Measurements from ENCODE around the gene POU2F2. TPM values are rescaled to one million over a fixed set of nuclear protein-coding genes. Genes with fewer than 3 reads are reported as not detected.

Gene POU2F2
- polyA plus RNA-seq, 2 of the 4 experiments (the other 2 are of a cell fraction) = 0.16 to 0.28 TPM

DNA sequence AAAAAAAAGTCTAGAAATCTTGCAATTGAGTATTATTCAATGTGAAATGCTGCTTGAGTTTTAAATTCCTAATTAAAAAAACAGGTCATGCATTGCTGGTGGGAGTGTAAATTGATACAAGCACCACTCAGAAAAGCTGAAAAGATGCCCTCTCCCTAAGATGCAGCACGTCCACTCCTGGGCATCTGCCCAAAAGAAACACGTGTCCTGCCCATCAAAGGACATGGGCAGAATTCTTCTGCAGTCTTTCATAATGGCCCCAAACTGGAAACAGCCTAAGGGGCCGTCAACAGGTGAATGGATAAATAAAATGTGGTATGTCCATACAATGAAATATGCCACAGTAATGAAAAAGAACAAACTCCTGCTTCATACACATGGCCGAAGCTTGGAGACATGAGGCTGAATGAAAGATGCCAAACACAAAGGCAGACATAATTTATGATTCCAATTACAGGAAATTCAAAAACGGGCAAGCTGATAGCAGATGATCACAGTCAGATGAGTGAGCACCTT is 7.8 kb downstream of the POU2F2 start:
- peaks cover 14% of the 10 kb centered on the region for H3K4me1 ChIP-seq
- TF ChIP-seq RNF2 (IDR thresholded peaks at IDR 0.05; ENCODE audit: borderline replicate concordance, low read depth) (no peak), HOXB5 (CRISPR knock-in tag; IDR thresholded peaks at IDR 0.05) (no peak), RCOR1 (IDR thresholded peaks at IDR 0.05; ENCODE audit: low read depth, low read length) (no peak), CBX8 (IDR thresholded peaks at IDR 0.05) (no peak), EHMT2 (IDR thresholded peaks at IDR 0.05; ENCODE audit: low read depth) (no peak), EP300 (IDR thresholded peaks at IDR 0.05) (no peak), ZNF302 (CRISPR knock-in tag; IDR thresholded peaks at IDR 0.05) (no peak), ESRRA (IDR thresholded peaks at IDR 0.05; ENCODE audit: borderline replicate concordance, low read length) (no peak), PHF8 (IDR thresholded peaks at IDR 0.05; ENCODE audit: borderline replicate concordance, low read depth) (no peak), HOXA7 (CRISPR knock-in tag; IDR thresholded peaks at IDR 0.05) (no peak), PBX3 (IDR thresholded peaks at IDR 0.05) (no peak), MAX (IDR thresholded peaks at IDR 0.05) (no peak)
- TF ChIP-seq, protein P1, sequence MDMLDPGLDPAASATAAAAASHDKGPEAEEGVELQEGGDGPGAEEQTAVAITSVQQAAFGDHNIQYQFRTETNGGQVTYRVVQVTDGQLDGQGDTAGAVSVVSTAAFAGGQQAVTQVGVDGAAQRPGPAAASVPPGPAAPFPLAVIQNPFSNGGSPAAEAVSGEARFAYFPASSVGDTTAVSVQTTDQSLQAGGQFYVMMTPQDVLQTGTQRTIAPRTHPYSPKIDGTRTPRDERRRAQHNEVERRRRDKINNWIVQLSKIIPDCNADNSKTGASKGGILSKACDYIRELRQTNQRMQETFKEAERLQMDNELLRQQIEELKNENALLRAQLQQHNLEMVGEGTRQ (IDR thresholded peaks at IDR 0.05) = no peak
- WGBS (ENCODE audit: missing lambda C conversion rate) = 38% methylated on average over 5 of the region's 5 CpGs
- FAIRE-seq (peak; percentile 86), ATAC-seq (no peak), DNase-seq (ENCODE audit: low read depth in 1 of 2, low spot score in 1 of 2) (no peak)
- H3K9me3 ChIP-seq = peaks cover 5% of the 10 kb centered on the region; the same call in 2 of the 3 replicates
- no peak overlapping the region for H3K4me2 ChIP-seq
- no peak overlapping the region for H3K27ac ChIP-seq
- H3K4me3 ChIP-seq = no peak overlapping the region
- ChIA-PET CTCF (interaction anchor here (0.6 to 32.8 kb wide), 26 partner anchors 12 to 1811 kb away, joined by 3 to 678 read pairs (median 5); partner anchors contain the start of genes DEDD2, POU2F2 and ZNF45), POLR2A (interaction anchor here (0.9 kb wide), 1 partner anchor 11 kb away, joined by 3 read pairs; no protein-coding TSS in a partner anchor)

DNA sequence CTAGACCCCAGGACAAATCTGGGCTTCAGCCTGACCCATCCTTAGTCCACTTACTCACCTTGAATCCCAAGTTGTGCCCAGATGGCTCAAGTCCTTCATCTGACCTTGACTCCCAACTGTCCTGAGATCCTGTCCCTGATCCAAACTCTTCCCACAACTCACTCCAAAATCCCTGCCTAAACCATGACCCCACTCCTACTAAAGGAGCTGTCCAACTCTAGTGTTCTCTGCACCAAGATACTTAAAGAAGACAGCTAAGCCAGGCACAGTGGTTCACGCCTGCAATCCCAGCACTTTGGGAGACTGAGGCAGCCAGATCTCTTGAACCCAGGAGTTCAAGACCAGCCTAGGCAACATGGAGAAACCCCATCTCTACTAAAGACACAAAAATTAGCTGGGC is 8.5 kb downstream of the POU2F2 start:
- POLR2A ChIA-PET = no interaction called here
- CTCF ChIA-PET = interaction anchor here (0.7 to 32.8 kb wide), 21 partner anchors 11 to 317 kb away, joined by 3 to 678 read pairs (median 6); partner anchors contain the start of genes DEDD2 and POU2F2
- H3K4me2 ChIP-seq = no peak overlapping the region

More for the DNA sequence above, 8.5 kb downstream of the POU2F2 start:
- TF ChIP-seq POLR2AphosphoS2 (conservative IDR thresholded peaks at IDR 0.05; ENCODE audit: low read length) = no peak
- TF ChIP-seq CBX2 (IDR thresholded peaks at IDR 0.05; ENCODE audit: borderline replicate concordance, low read depth) = no peak
- 0 out of 2 replicates have a peak, but pooled peaks have one; percentile 16 for TF ChIP-seq PBX3 (IDR thresholded peaks at IDR 0.05)
- TF ChIP-seq POLR2A (IDR thresholded peaks at IDR 0.05; ENCODE audit: low read length) = no peak
- no peak for TF ChIP-seq EP300 (IDR thresholded peaks at IDR 0.05)
- TF ChIP-seq, protein P2, sequence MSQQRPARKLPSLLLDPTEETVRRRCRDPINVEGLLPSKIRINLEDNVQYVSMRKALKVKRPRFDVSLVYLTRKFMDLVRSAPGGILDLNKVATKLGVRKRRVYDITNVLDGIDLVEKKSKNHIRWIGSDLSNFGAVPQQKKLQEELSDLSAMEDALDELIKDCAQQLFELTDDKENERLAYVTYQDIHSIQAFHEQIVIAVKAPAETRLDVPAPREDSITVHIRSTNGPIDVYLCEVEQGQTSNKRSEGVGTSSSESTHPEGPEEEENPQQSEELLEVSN (IDR thresholded peaks at IDR 0.05; ENCODE audit: borderline replicate concordance, low read depth) = no peak
- no peak for TF ChIP-seq KDM5A (IDR thresholded peaks at IDR 0.05)
- H3K4me3 ChIP-seq = no peak overlapping the region
- WGBS (ENCODE audit: missing lambda C conversion rate) = 85% methylated on average over 1 of the region's 1 CpG
- H3K27ac ChIP-seq = no peak overlapping the region
- no peak for ATAC-seq
- FAIRE-seq = peak; percentile 84
- peaks cover 5% of the 10 kb centered on the region; the same call in 2 of the 3 replicates for H3K9me3 ChIP-seq
- no peak for DNase-seq (ENCODE audit: low read depth in 1 of 2, low spot score in 1 of 2)
- peaks cover 14% of the 10 kb centered on the region for H3K4me1 ChIP-seq
